Measurements from ENCODE around the gene WNK2.
"Not testable (repeated sequence)": the region's sequence is repeated elsewhere in the genome, so short reads cannot be mapped to it uniquely, and the experiment has no call there.

Gene WNK2

DNA sequence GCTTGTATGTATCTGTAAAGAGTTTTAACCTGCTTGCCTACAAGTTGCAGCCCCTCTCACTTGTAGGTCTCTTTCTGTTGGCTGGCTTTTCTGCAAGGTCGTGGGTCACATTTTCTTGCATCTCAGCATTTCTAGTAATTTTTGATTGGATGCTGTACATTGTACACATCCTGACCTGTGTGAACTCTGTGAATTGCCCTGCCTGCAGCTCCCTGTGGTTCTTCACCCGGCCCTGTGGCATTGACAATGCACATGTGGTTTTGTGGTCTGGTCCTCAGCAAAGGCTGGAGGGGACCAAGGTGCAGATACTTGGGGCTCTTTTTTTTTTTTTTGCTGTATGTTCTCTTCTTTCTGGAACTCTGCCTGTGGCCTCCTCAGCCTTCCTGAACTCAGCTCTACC is 53.6 kb downstream of the WNK2 start:
- DNase-seq (ENCODE audit: low spot score): no peak

DNA sequence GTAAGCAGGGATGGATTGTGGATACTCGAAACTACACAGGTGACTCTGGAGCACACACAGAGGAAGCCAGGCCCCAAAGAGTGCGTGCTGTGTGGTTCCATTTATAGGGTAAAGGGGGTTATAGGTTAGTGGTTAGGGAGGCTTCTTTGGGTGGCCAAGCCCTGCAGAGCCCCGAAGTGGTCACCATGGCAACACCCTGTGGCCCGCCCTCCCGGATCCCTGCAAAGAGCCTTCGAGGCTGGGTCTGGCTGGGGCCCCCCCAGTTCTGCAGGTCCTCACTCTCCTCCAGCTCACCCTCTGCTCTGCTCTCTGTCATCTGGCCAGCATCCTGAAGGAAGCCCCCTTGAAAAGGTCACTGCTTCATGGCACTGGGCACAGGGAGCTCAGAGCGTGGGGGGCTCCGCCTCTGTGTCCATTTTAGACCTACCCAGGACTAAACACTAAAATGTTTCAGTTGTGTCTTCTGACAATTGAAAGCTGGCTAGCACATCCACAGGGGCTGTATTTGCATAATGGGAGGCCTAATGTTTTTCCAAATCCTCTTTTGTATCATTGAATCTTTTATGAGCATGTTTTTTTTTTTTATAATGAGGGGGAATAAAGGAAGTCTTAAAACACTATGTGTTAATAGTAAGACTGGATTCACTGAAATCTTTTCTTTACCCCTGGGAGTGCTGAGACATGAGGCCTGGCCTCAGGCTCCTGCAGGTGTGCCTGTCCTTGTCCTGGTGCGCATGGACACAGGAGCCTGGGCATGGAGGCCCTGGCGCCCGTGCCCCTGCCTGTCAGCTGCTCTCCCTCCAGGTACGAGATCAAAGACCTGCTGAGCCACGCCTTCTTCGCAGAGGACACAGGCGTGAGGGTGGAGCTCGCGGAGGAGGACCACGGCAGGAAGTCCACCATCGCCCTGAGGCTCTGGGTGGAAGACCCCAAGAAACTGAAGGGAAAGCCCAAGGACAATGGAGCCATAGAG is 55.3 kb downstream of the WNK2 start:
- no peak for DNase-seq (ENCODE audit: low spot score)

DNA sequence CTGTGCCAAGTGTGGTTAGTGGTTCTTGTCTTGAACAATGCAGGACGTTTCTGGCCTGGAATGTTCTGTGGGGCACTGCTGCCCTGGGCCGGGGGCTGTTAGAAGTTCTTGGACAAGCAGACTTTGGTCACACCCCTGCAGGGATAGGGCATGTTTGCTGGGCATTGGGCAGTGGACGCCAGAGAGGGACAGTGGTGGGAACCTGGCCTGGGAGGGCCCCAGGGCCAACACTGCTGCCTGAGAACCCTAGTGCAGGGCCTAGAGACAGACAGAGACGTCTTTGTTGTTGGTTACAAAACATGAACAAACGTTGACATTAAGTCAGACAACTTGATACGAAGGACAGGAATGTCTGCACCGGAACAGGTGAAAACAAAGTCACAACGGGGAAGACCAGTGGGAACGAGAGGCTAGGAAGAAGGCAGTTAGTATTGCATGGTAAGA is 57.0 kb downstream of the WNK2 start:
- no peak for DNase-seq (ENCODE audit: low spot score)

DNA sequence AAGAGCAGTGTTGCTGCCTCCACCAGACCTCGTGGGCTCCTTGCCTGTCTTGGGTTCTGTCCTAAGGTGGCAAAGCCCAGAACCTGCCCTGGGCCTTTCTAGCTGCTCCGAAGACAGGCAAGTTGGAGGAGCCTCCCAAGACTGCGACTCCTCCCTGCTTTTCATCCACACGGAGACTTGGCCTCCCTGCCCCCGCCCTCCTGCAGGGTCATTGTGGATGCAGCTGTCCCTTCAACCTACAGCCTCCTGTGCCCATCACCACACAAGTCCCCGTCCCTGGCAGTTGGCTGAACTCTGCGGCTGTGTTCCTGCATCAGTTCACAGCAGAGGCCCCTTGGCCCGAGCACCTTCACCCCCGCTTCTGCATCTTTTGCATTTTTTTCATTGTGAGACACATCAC is 59.2 kb downstream of the WNK2 start:
- DNase-seq (ENCODE audit: low spot score): no peak

DNA sequence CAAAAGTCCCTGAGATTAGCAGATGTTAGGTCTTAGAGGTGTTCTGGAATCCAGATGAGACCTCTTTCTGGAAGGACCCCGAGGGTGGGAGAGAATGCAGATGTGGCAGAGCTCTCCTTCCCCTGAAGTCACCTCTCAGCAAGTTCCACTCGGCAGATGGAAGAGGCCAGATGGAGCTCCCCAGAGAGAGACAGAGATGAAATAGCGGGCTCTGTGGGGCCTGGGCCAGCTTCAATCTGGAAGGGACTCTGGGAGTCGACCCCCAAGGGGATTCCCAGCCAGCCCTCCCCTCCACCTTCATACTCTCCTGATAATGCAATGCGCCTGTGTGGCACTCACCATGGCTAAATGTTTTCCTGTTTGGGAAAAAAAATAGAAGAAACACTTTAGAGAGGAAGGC is 60.2 kb downstream of the WNK2 start:
- DNase-seq (ENCODE audit: low spot score): no peak

DNA sequence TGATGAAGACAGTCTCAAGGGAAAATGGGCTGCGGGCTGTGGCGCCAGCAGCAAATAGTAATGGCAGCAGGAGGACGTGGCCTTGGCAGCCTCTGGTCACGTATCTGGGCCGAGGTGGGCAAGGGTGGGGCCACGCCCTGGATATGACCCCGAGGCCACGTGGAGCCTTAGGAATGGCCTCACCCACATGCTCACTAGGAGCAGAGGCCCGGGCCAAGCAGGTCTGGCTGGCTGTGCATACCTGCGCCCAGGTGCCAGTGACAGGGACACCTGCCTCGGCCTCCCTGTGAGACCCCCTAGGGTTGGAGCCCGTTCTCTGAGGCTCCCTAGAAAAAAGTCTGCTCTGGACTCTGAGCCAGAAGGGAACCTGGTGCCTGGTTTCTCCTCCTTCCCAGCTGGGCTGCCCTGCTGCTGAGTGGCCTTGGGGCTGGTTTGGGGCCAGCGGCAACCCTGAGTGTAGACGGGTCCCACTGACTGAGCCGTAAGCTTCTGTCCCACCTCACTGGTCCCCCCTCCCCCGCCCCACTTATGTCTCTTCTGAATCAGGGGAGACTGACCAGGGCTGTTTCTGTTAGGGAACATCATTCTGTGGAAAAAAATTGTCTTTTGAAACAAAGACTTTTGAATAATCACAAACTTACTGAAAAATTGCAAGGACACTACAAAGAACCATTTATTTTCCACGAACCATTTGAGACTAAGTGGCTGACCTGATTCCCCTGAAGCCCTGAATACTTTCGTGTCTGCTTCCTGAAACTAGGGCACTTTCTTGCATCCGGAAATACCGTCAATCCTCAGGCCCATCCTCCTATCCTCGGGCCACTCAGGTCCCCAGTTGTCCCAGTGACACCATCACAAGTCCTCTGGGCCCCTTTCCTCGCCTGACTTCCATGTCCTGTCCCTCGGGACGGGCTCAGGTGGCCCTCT is 60.8 kb downstream of the WNK2 start:
- no peak for DNase-seq (ENCODE audit: low spot score)

DNA sequence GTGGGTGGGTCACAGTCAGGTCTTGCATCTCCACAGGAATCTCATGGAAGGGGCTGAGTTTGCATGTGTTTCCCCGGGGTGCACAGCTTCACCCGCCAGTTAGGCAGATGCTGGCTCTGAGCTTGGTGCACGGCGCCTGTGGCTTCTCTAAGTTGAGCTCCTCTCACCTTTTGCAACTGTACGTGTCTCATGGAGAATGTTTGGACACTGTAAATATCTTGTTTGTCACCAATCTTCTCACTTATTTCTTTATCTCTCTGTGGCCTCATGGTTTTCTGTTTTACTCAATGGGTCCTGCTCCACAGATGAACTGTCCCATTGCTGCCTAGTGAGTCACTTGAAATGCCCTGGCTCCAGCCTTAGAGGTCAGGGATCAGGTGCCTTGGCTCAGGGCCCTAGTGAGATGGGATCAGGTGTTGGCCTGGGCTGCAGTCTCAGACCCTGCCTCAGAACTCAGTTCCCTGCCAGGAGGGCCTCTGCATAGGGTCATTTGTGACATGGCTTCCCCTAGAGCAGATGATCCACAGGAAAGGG is 61.6 kb downstream of the WNK2 start:
- no peak for DNase-seq (ENCODE audit: low spot score)

DNA sequence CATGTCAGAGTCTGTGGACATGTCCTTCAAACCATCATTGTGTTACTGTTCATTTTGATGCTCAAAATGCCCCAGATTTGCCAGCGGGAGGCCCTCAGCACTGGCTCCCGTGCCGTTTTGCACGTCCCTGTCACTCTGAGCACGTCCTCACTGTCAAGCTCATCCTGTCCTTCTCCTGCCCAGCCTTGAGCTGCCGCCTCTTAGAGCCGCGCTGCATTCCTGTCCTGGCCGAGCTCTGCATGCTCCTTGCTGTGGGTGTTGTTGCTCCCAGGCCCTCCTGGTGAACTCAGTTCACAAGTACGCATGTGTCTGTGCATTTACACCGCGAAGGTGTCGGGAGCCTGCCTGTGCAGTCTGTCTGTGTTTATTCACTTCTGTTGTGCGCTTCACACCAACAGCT is 62.2 kb downstream of the WNK2 start:
- no peak for DNase-seq (ENCODE audit: low spot score)

DNA sequence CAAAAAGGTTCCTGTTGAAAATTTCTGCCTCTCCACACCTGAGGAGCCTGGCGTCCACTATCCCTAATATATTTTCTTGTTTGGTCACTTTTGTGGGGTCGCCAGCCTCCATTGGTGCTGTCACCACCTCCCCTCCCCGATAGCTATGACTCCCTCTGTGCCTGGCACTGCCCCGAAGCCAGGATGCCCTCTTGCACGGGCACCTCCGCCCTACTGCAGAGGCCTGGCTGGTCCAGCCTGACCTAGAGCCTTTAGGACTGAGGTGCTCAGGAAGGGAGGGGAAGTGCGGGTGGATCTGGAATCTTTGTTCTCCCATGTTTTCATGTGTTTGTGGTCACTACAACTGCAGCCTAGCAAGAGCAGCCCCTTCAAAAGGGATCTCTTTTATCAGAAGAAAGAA is 62.6 kb downstream of the WNK2 start:
- DNase-seq (ENCODE audit: low spot score): no peak

DNA sequence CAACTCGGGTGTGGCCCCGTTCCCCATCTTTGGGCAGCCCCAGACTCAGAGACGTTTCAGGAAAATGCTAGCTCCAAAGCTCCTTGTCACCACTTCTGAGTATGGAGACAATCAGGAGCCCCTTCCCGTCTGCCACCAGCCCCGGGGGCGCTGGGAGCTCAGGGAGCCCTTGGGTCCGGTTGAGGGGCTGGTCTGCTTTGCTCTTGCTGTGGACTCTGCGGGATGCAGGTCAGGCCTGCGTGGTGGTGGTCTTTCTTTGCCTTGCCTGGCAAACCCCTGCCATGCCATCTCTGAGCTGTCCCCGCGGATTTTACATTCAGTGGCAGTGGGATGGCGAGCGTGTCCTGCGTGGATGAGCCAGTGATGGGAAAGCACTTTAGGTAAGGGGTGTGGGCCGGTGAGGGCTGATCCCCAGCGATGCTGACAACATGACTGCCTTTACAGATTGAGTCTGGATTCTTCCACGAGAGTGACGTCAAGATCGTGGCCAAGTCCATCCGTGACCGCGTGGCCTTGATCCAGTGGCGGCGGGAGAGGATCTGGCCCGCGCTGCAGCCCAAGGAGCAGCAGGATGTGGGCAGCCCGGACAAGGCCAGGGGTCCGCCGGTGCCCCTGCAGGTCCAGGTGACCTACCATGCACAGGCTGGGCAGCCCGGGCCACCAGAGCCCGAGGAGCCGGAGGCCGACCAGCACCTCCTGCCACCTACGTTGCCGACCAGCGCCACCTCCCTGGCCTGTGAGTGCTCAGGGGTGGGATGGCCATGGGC is 63.3 kb downstream of the WNK2 start:
- no peak for DNase-seq (ENCODE audit: low spot score)

DNA sequence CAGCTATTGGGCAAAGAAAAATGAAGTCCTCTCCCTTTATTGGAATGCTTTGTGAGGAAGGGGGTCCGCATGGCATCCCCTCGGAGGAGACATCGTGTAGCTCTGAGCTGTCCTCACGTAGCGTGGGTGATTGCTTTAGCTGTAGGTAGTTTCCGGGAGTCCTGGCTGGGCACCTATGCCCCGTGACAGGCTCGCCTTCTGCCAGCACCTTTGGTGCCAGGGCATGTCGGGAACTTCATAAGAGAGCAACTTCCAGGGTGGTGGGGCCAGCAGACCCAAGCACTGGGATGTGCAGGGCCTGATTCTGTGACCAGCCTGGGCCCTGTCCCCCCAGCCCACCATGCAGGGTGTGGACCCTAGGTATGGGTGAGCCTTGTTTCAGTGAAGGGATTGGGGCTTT is 64.0 kb downstream of the WNK2 start:
- no peak for DNase-seq (ENCODE audit: low spot score)

DNA sequence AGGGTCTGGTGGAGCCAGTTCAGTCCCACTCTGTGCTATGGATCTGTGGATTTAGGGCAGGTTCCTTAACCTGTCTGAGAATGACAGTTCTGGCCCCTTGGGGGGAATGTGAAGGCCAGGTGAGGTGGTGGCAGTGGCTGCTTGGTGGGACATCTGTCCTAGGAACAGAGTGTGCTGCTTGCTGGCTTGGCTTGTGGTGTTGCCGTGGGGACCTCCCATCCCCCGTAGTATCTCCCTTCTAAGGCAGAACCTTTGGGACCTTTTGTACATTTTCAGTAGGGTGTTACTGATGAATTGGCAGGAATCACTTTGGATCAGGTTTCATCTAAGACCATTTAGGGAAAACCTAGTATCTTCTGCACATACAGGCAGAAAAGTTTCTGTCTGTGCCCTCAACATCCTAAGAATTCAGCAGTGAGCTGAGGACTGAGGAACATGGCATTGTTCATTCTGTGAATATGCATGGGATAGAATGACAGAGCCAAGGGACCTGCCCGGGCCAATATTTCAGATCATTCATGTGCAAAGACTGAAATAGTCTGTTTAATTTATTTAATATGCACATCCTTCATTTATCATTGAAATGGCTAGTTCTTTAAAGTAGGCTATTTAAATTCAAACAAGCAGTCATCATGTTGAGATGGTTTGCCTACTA is 64.6 kb downstream of the WNK2 start:
- no peak for DNase-seq (ENCODE audit: low spot score)

DNA sequence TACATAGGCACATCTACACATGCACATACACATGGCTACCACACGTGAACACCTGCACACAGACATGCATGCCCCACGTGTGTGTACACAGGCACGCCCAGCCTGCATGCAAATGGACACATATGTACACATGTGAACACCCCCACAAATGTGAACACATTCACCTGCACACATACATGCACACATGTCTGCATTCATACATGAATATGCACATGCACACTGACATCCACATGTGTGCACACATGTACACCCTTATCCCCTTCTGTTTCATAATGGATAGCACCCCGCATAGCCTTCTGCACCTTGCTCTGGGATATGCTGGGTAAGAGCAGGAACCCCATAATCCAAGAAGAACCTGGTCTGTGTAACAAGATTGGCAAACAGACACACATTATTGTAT is 66.2 kb downstream of the WNK2 start:
- no peak for DNase-seq (ENCODE audit: low spot score)

DNA sequence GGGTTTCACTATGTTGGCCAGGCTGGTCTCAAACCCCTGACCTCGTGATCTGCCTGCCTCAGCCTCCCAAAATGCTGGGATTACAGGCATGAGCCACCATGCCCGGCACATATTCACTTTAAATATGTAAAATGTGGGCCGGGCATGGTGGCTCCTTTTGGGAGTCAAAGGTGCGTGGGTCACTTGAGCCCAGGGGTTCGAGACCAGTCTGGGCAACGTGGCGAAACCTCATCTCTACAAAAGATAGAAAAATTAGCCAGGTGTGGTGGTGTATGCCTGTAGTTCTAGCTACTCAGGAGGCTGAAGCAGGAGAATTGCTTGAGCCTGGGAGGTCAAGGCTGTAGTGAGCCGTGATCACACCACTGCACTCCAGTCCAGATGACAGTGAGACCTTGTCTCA is 67.4 kb downstream of the WNK2 start:
- DNase-seq (ENCODE audit: low spot score): not testable (repeated sequence)

DNA sequence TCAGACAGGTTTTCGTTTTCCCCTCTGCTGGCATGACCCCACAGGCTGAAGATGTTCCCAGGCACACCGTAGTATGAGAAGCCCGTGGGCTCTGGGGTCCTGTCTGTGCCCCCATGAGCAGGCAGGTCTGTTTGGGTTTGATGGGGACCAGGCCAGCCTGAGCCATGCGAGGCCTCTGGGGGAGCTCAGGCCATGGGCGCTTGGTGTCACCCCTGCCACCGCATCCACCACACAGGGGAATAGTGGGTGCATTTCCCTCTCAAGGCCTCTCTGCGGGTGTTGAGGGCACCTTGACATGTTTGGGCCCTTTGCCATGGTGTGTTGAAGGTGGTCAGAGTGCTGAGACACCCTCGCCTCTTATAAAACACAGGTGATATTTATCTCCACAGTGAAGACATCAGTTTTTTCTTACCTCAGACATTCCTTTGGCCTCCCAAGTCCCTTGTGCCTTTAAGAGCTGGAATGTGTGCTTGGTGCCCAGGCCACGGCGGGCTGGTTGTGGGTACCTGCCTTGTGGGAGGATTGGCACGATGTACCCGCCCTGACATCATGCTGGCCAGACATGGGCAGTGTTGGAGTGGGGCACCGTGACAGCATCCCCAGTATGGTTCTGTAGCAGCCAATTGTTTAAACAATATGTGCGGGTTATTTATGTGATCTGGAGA is 68.3 kb downstream of the WNK2 start:
- DNase-seq (ENCODE audit: low spot score): no peak

DNA sequence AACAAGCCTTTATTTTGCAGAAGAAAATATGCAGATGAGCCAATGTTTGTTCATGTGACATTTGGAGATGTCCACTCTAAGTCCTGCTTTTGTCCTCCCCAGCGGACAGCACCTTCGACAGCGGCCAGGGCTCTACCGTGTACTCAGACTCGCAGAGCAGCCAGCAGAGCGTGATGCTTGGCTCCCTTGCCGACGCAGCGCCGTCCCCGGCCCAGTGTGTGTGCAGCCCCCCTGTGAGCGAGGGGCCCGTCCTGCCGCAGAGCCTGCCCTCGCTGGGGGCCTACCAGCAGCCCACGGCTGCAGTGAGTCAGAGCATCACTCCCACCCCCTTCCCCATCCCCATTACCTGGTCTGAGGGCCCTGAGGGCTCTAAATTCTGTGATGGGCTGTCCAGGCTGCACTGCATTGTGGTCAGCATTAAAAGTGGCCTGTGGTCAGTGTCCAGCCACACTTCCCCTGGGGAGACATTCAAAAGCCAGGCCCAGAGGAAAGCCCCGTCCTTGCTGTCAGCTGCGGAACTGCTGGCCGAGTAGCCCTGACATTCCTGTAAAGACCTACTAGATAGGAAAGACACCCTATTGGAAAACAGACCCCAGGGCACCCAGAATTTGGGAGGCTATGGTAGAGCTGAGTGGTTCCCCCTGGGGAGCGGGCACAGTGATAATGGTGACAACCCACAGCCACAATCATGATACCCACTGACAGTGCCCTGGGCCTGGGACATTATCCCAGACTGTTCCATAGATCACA is 69.0 kb downstream of the WNK2 start:
- DNase-seq (ENCODE audit: low spot score): no peak

DNA sequence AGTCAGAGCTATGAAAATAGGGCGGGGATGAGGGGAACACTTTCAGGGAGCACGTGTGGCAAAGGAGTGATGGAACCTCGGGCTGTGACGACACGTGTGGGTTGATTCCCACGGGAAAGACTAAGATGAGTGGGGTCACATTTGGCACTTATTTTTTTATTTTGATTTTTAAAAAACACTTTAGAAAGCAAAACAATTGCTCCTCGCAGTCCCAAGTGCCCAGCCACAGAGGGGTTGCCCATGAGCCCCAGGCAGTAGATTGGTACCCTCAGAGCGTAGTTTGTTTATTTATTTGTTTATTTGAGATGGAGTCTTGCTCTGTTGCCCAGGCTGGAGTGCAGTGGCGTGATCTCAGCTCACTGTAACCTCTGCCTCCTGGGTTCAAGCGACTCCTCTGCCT is 69.7 kb downstream of the WNK2 start:
- DNase-seq (ENCODE audit: low spot score): no peak

DNA sequence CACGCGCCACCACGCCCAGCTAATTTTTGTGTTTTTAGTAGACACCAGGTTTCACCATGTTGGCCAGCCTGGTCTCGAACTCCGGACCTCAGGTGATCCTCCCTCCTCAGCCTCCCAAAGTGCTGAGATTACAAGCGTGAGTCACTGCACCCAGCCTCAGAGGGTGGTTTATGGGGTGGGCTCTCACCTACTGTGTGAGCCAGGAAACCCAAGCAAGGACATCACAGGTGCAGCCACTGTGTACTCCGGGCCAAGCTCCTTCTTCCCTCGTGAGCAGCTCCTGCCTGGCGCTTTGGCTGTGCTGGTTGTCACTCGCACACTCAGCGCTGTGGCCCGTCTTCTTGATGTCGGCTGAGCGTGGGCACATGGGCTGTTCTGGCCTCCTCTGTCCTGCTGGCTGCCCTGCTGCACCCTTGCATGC is 70.1 kb downstream of the WNK2 start:
- no peak for DNase-seq (ENCODE audit: low spot score)

DNA sequence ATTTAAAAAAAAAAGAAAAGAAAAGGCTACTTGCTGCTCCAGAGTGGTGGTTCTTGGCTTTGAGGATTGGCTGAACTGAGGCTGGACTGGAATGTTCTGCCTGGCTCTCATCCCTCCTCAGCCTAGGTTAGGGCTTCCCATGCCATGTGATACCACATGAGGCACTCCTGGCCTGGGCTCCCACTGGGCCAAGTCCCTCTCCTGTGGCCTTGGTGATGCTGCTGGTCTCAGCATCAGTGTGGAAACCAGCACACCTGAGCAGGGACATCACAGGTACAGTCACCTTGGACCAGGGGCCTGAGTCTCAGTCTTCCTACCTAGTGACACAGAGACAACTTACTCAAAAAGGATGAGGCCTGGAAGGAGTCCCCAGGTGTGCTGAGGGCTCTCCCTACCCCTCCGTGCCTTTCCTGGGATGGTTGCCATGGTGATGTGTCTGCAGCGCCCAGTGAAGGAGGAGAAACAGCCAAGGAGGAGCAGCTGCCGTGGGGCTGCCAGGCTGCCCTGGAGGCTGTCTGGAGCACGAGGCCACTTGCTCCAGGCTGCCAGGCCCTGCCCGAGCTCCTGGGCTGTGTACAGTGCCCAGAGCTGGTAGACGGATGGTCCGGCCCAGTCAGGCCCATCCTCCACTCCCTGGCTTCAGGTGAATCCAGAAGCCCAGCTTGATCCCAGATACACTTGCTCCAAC is 71.0 kb downstream of the WNK2 start:
- no peak for DNase-seq (ENCODE audit: low spot score)

Measured in AG20443 (cell line).